Body of pancreas (tissue), 4 donors: ENCODE results near the gene DVL2. TPM values are rescaled to one million over a fixed set of nuclear protein-coding genes. Genes with fewer than 3 reads are reported as not detected.
A peak's percentile ranks its signal among the peaks of the same experiment; 100 is the strongest.
"Not testable (repeated sequence)": the region's sequence is repeated elsewhere in the genome, so short reads cannot be mapped to it uniquely, and the experiment has no call there.

Experiments used
- ATAC-seq: fragments of 150-250 bp; one replicate; pipeline ENCODE4 v1.9.1; 2016
- DNase-seq, 4 donors: peaks; one replicate each; pipeline ENCODE4 v3.0.0-alpha.2; 2019
- H3K27ac ChIP-seq, 4 donors: fragments of 200-600 bp; sonication (generic); 1 replicate in 3 of 4; 2 replicates in 1 of 4; pipeline versions ENCODE4 v1.5.1 to v1.6.1; 2016 to 2019; ENCODE audit warnings: mild to moderate bottlenecking in 1 of 4, mixed read lengths in 1 of 4, moderate library complexity in 1 of 4
- H3K27me3 ChIP-seq, 2 donors: fragments of 200-600 bp; sonication (generic); one replicate each; pipeline ENCODE4 v1.6.0; 2016; ENCODE audit warnings: mild to moderate bottlenecking in 1 of 2
- H3K36me3 ChIP-seq, 2 donors: fragments of 200-600 bp; sonication (generic); replicated peaks in 1 of 2; 2 replicates each; pipeline ENCODE4 v1.5.1; 2016; ENCODE audit warnings: low read depth in 2 of 2; ENCODE audit not compliant: insufficient read depth in 1 of 2
- H3K4me1 ChIP-seq: fragments of 200-600 bp; sonication (generic); one replicate; pipeline ENCODE4 v1.6.0; 2016
- H3K4me3 ChIP-seq, 2 donors: fragments of 200-600 bp; sonication (generic); 1 replicate in 1 of 2; 2 replicates in 1 of 2; pipeline ENCODE4 v1.5.1; 2016 to 2019
- H3K9me3 ChIP-seq, 3 donors: fragments of 200-600 bp; sonication (generic); 1 replicate in 2 of 3; 2 replicates in 1 of 3; pipeline ENCODE4 v1.5.1; 2016
- POLR2A ChIP-seq, 3 donors: fragments of 450-650 bp; IDR thresholded peaks; one replicate each; pipeline ENCODE4 v1.6.1; 2016; ENCODE audit warnings: antibody characterized with exemption in 3 of 3, mild to moderate bottlenecking in 2 of 3
- WGBS, 2 donors: methylation state at CpG; one replicate each; pipeline ENCODE4 v1.1.5; 2017; 5-methylcytosine and 5-hydroxymethylcytosine counted together
- intact Hi-C: fragments of 100-400 bp; cut with DNase I; formaldehyde crosslinking; loops from one replicate; pipeline ENCODE4 v1.15.1; 2023
- total RNA-seq, 2 donors: library from RNA; depleted of rRNA; stranded (reverse); fragments of >200 nt; gene quantifications; one replicate each; pipeline ENCODE4 v1.1.0, GENCODE V29; 2016
- TF ChIP-seq, protein P1 (sequence below), 7 experiments: fragments of 450-650 bp in 4 of 7; fragments of 200-600 bp in 3 of 7; sonication (generic) in 3 of 7; IDR thresholded peaks; one replicate each; pipeline ENCODE4 v1.5.1; 2016 to 2019; ENCODE audit warnings: antibody characterized with exemption in 7 of 7

DVL2 gene
- total RNA-seq, 2 donors from 2014 or later: 19.5 to 41.5 TPM

DNA sequence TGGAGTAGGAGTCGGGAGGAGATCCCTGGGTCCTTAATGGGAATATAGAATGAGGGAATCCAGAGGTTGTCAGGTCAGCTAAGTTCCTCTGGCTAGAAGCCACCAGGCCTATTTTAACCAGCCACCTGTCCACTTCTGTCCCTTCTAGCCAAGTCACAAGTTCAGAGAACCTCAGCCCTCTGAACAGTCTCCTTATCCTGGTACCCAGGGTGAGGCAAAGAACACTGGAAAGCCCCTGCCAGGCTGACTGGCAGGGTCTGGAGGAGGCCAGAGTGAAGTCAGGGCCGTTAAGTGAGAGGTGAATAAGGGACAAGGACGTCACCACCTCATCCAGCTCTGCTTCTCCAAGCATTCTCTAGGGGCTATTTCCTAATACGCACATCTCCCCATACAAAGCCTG, 14.5 kb upstream of the DVL2 start:
- no peak for DNase-seq
- H3K4me1 ChIP-seq: peaks cover 48% of the 10 kb centered on the region
- no peaks in the 10 kb centered on the region for H3K27me3 ChIP-seq
- no peaks in the 10 kb centered on the region for H3K9me3 ChIP-seq
- no peak overlapping the region for H3K4me3 ChIP-seq
- ATAC-seq: no peak
- intact Hi-C loops: no loop called here
- 62 to 67% methylated on average over 4 of the region's 4 CpGs for WGBS, 2 donors
- H3K27ac ChIP-seq: peak overlapping the region in 2 of 4 donors; percentile 8 to 14
- TF ChIP-seq, protein P1, sequence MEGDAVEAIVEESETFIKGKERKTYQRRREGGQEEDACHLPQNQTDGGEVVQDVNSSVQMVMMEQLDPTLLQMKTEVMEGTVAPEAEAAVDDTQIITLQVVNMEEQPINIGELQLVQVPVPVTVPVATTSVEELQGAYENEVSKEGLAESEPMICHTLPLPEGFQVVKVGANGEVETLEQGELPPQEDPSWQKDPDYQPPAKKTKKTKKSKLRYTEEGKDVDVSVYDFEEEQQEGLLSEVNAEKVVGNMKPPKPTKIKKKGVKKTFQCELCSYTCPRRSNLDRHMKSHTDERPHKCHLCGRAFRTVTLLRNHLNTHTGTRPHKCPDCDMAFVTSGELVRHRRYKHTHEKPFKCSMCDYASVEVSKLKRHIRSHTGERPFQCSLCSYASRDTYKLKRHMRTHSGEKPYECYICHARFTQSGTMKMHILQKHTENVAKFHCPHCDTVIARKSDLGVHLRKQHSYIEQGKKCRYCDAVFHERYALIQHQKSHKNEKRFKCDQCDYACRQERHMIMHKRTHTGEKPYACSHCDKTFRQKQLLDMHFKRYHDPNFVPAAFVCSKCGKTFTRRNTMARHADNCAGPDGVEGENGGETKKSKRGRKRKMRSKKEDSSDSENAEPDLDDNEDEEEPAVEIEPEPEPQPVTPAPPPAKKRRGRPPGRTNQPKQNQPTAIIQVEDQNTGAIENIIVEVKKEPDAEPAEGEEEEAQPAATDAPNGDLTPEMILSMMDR (IDR thresholded peaks at IDR 0.05): no peak
- no peak for TF ChIP-seq POLR2A (IDR thresholded peaks at IDR 0.05)
- peaks cover 0 to 4% of the 10 kb centered on the region in 2 donors for H3K36me3 ChIP-seq

DNA sequence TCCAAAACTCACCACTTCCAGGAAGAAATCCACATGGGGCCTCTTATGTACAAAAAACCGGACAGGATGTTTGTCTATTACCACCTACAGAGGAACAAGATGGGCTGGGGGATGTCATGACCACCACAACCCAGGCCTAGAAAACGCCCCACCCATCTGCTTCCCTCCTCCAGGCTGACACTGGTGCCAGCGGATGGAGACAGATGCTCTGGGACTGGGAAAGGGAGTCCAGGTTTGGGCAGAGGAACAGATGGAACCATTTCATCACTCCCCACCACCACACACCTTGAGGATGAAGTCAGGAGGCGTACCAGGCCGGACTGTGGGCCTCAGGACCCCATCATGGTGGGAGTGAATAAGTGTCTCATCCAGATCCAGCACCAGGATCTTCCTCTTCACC, 12.5 kb upstream of the DVL2 start:
- ATAC-seq: no peak
- Histone ChIP-seq H3K27me3 (no peaks in the 10 kb centered on the region), H3K4me3 (no peak overlapping the region), H3K9me3 (no peaks in the 10 kb centered on the region), H3K4me1 (peaks cover 42% of the 10 kb centered on the region), H3K27ac (no peak overlapping the region), H3K36me3 (peaks cover 0 to 4% of the 10 kb centered on the region in 2 donors)
- intact Hi-C loops: no loop called here
- WGBS, 2 donors: 73 to 91% methylated on average over 2 to 5 of the region's 5 CpGs
- DNase-seq: no peak
- no peak for TF ChIP-seq POLR2A (IDR thresholded peaks at IDR 0.05)
- TF ChIP-seq, protein P1 (IDR thresholded peaks at IDR 0.05): no peak

DNA sequence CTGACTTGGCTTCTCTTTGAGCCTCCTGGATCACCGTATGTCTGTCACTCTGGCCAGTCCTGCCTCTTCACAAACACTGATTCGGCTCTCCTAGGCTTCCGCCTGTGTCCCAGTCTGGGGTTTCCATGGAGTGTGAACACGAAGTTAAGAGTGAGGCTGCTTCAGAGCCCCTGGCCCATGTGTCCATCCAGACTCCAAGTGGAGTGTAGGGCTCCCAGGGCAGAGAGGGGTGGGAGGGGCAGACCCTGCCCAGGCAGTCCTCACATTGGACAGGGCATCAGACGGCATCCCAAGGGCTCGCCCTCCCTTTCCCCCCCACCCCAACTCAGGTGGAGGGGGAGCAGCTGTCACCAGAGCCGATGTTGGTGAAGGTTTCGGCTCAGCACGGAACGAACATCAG, 9.5 kb upstream of the DVL2 start:
- H3K36me3 ChIP-seq, ATAC-seq, intact Hi-C loops, H3K4me3 ChIP-seq, H3K27me3 ChIP-seq, H3K9me3 ChIP-seq: not testable (repeated sequence)
- peak in 2 of 4 donors; percentile 20 to 22 for DNase-seq
- 56 to 64% methylated on average over 9 to 10 of the region's 10 CpGs for WGBS, 2 donors
- peaks cover 42% of the 10 kb centered on the region for H3K4me1 ChIP-seq
- H3K27ac ChIP-seq: peak overlapping the region; percentile 92 to 98 (median 98)

DNA sequence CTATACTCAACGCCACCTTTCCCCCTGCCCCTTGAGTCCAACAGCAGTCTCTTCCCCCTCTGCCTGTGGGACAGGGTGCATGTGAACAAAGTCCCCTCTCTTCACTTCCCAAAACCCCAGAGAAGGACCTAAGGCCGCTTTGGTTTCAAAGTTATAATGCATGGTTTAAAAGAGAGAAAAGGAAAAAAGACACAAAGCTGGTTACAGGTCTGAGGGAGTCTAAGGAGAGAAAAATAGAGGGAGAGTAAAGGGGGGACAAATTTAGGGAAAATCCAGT, 9.1 kb upstream of the DVL2 start:
- WGBS, 2 donors: 11 to 30% methylated on average over 2 of the region's 2 CpGs
- Histone ChIP-seq H3K4me1 (peaks cover 37% of the 10 kb centered on the region), H3K36me3 (peaks cover 0 to 6% of the 10 kb centered on the region in 2 donors), H3K4me3 (peak overlapping the region; percentile 35 to 88), H3K27me3 (no peaks in the 10 kb centered on the region), H3K9me3 (no peaks in the 10 kb centered on the region), H3K27ac (peak overlapping the region; percentile 92 to 98 (median 98))
- TF ChIP-seq POLR2A (IDR thresholded peaks at IDR 0.05): no peak
- TF ChIP-seq, protein P1 (IDR thresholded peaks at IDR 0.05): no peak
- DNase-seq (no peak), ATAC-seq (no peak)
- intact Hi-C loops: no loop called here

DNA sequence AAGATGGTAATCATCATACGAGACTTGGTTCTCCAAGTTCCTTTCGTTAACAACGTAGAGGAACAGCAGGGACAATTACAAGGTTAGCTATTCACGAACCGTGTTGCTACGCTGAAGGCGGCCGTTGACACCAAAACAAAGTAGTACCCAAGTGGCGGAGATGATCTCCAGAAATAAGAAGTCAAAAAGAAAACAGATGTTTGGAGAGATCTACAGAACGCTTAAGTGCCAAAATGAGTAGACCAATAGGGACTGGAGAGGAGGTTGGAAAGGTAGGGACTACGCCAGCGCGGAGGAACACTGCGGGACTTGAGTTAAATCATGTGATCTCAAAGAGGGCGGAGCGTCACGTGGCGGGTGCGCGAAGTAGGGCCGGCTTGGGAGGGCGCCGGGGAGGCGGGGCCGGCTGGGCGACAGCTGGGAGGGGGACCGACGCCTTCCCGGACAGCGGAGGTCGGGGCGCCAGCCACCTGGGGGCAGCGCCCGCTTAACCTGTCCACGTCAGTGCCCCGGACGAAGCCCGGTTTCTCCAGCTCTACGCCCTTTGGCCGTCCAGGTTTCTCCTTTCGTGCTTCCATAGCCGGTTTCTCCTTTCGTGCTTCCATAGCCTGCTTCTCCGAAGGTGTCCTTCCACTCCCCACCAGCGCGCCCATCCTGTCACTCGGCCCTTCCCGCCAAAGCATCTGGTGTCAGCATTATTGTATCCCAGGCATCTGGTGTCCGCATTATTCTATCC, 8.6 kb upstream of the DVL2 start:
- H3K36me3 ChIP-seq: peaks cover 0 to 6% of the 10 kb centered on the region in 2 donors
- H3K27me3 ChIP-seq: no peaks in the 10 kb centered on the region
- H3K4me1 ChIP-seq: peaks cover 36% of the 10 kb centered on the region
- peak overlapping the region; percentile 92 to 98 (median 98) for H3K27ac ChIP-seq
- DNase-seq: peak; percentile 96 to 97 (median 97)
- H3K4me3 ChIP-seq: peak overlapping the region; percentile 35 to 88
- ATAC-seq: peak; percentile 60
- intact Hi-C loops: no loop called here
- H3K9me3 ChIP-seq: no peaks in the 10 kb centered on the region
- TF ChIP-seq, protein P1 (IDR thresholded peaks at IDR 0.05): peak in 3 of 7 experiments; percentile 1 to 36 (median 30)
- TF ChIP-seq POLR2A (IDR thresholded peaks at IDR 0.05): peak; percentile 80 to 89 (median 84)
- 0 to 1% methylated on average over 46 to 49 of the region's 49 CpGs for WGBS, 2 donors
